RKO (cell line): ENCODE results near the gene TBC1D1.

Experiments
- DNase-seq: peaks from one replicate; pipeline ENCODE4 v3.0.0-alpha.2; 2016; ENCODE audit warnings: low spot score

Gene TBC1D1

GRCh38 chr4:37994569-37994968 lies 103.7 kb downstream of the TBC1D1 start:
- DNase-seq: no peak

GRCh38 chr4:37995299-37995821 lies 104.5 kb downstream of the TBC1D1 start:
- no peak for DNase-seq

GRCh38 chr4:37995981-37996775 lies 105.3 kb downstream of the TBC1D1 start:
- DNase-seq: no peak

GRCh38 chr4:37998226-37998625 lies 107.3 kb downstream of the TBC1D1 start:
- DNase-seq: no peak

- DNase-seq: no peak
Observed at GRCh38 chr4:37999000-37999716, 108.3 kb downstream of the TBC1D1 start.

GRCh38 chr4:37999965-38000364 lies 109.1 kb downstream of the TBC1D1 start:
- DNase-seq: no peak

- DNase-seq: no peak
Observed at GRCh38 chr4:38001927-38002326, 111.0 kb downstream of the TBC1D1 start.

- no peak for DNase-seq
Observed at GRCh38 chr4:38002451-38003071, 111.7 kb downstream of the TBC1D1 start.

- no peak for DNase-seq
Observed at GRCh38 chr4:38003102-38003501, 112.2 kb downstream of the TBC1D1 start.

GRCh38 chr4:38003628-38004027 lies 112.7 kb downstream of the TBC1D1 start:
- DNase-seq: no peak

GRCh38 chr4:38004062-38004461 lies 113.2 kb downstream of the TBC1D1 start:
- no peak for DNase-seq

- DNase-seq: no peak
Observed at GRCh38 chr4:38004887-38005286, 114.0 kb downstream of the TBC1D1 start.

GRCh38 chr4:38005637-38006036 lies 114.8 kb downstream of the TBC1D1 start:
- no peak for DNase-seq

GRCh38 chr4:38007645-38008044 lies 116.8 kb downstream of the TBC1D1 start:
- no peak for DNase-seq

- no peak for DNase-seq
Observed at GRCh38 chr4:38008571-38009021, 117.7 kb downstream of the TBC1D1 start.

- no peak for DNase-seq
Observed at GRCh38 chr4:38009421-38009820, 118.5 kb downstream of the TBC1D1 start.

- DNase-seq: no peak
Observed at GRCh38 chr4:38009949-38010348, 119.1 kb downstream of the TBC1D1 start.

GRCh38 chr4:38011511-38012162 lies 120.8 kb downstream of the TBC1D1 start:
- DNase-seq: no peak

- DNase-seq: peak; percentile 35
Observed at GRCh38 chr4:38013461-38014366, 122.8 kb downstream of the TBC1D1 start.

GRCh38 chr4:38014421-38014852 lies 123.6 kb downstream of the TBC1D1 start:
- DNase-seq: no peak
